Measurements from ENCODE around the gene SLC25A44. TPM values are rescaled to one million over a fixed set of nuclear protein-coding genes. Genes with fewer than 3 reads are reported as not detected.

The SLC25A44 gene
- total RNA-seq, 1 experiment from 2014 or later, result 32.3 TPM

DNA sequence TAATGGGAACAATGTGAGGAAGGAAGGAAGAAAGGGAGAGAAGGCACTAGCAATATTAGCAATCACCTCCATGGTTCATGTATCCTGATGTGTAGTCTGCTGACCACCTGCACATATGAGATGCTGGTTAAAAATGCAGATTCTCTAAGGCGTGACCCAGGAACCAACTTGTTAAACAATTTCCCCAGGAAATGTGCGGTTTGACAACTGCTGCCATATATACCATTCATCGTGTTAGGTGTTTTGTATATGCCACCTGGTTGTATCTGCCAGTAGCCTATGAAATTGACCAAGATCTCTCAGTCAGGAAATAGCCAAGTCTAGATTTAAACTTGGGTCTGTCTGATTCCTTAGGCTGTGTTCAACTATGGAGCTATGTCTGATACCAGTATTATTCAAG lies 36.4 kb upstream of the SLC25A44 start:
- no peaks in the 10 kb centered on the region for H3K9me3 Mint-ChIP-seq (ENCODE audit: unreplicated experiment)
- ChIA-PET CTCF (interaction anchor here (2.2 kb wide), 1 partner anchor 11 kb away, joined by 6 read pairs; no protein-coding TSS in a partner anchor), POLR2A (no interaction called here)
- H3K27me3 Mint-ChIP-seq (ENCODE audit: insufficient read depth, unreplicated experiment), result peaks cover 12% of the 10 kb centered on the region
- no peak overlapping the region for H3K4me3 Mint-ChIP-seq (ENCODE audit: unreplicated experiment)
- intact Hi-C loops (cut with micrococcal nuclease), result no loop called here
- H3K27ac Mint-ChIP-seq (ENCODE audit: low read depth, unreplicated experiment), result no peak overlapping the region
- TF ChIP-seq, protein P1, sequence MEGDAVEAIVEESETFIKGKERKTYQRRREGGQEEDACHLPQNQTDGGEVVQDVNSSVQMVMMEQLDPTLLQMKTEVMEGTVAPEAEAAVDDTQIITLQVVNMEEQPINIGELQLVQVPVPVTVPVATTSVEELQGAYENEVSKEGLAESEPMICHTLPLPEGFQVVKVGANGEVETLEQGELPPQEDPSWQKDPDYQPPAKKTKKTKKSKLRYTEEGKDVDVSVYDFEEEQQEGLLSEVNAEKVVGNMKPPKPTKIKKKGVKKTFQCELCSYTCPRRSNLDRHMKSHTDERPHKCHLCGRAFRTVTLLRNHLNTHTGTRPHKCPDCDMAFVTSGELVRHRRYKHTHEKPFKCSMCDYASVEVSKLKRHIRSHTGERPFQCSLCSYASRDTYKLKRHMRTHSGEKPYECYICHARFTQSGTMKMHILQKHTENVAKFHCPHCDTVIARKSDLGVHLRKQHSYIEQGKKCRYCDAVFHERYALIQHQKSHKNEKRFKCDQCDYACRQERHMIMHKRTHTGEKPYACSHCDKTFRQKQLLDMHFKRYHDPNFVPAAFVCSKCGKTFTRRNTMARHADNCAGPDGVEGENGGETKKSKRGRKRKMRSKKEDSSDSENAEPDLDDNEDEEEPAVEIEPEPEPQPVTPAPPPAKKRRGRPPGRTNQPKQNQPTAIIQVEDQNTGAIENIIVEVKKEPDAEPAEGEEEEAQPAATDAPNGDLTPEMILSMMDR (IDR thresholded peaks at IDR 0.05; ENCODE audit: unreplicated experiment), result no peak
- no peak for DNase-seq (ENCODE audit: unreplicated experiment)
- H3K36me3 Mint-ChIP-seq (ENCODE audit: insufficient read depth, unreplicated experiment), result no peaks in the 10 kb centered on the region
- peaks cover 4% of the 10 kb centered on the region for H3K4me1 Mint-ChIP-seq (ENCODE audit: insufficient read depth, unreplicated experiment)
- no TSS peak for BruUV-seq (replicated peaks)

DNA sequence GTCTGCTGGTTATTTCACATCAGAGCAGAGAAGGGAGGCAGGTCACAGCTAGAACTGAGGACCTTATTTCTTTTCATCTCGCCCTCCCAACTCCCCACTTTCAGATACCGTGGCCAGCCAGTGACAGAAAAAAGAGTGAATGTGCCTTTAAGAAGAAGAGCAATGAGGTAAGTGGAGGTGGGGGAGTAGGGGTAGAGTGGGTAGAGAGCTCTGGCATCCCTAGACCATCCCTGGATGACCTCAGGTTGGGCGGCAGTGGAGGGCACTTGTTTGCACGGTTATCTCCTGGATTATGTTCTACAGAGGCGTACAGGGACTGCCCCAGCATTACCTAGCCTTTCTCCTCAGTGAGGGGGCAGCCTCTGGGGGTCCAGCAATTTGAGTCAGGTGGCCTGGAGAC lies 35.9 kb upstream of the SLC25A44 start:
- Mint-ChIP-seq H3K27me3 (ENCODE audit: insufficient read depth, unreplicated experiment) (peaks cover 12% of the 10 kb centered on the region), H3K9me3 (ENCODE audit: unreplicated experiment) (no peaks in the 10 kb centered on the region), H3K4me1 (ENCODE audit: insufficient read depth, unreplicated experiment) (peaks cover 4% of the 10 kb centered on the region), H3K36me3 (ENCODE audit: insufficient read depth, unreplicated experiment) (no peaks in the 10 kb centered on the region), H3K27ac (ENCODE audit: low read depth, unreplicated experiment) (no peak overlapping the region), H3K4me3 (ENCODE audit: unreplicated experiment) (no peak overlapping the region)
- TF ChIP-seq, protein P1 (IDR thresholded peaks at IDR 0.05; ENCODE audit: unreplicated experiment), result no peak
- ChIA-PET CTCF (interaction anchor here (2.2 kb wide), 1 partner anchor 12 kb away, joined by 6 read pairs; no protein-coding TSS in a partner anchor), POLR2A (no interaction called here)
- BruUV-seq (replicated peaks), result no TSS peak
- DNase-seq (ENCODE audit: unreplicated experiment), result no peak
- intact Hi-C loops (cut with micrococcal nuclease), result no loop called here

GRCh38 chr1:156160000-156160742 lies 33.7 kb upstream of the SLC25A44 start:
- CTCF ChIA-PET, result interaction anchor here (0.5 to 1.3 kb wide), 5 partner anchors 8 to 209 kb away, joined by 3 to 5 read pairs (median 3); no protein-coding TSS in a partner anchor
- H3K4me3 Mint-ChIP-seq (ENCODE audit: unreplicated experiment), result no peak overlapping the region
- DNase-seq (ENCODE audit: unreplicated experiment), result no peak
- H3K4me1 Mint-ChIP-seq (ENCODE audit: insufficient read depth, unreplicated experiment), result peaks cover 4% of the 10 kb centered on the region
- H3K9me3 Mint-ChIP-seq (ENCODE audit: unreplicated experiment), result no peaks in the 10 kb centered on the region
- intact Hi-C loops (cut with micrococcal nuclease), result no loop called here
- BruUV-seq (replicated peaks), result no TSS peak
- POLR2A ChIA-PET, result interaction anchor here (0.7 to 2.2 kb wide), 3 partner anchors 10 to 514 kb away, joined by 3 to 8 read pairs (median 5); partner anchors contain the start of gene PMF1
- peak overlapping the region; percentile 38 for H3K27ac Mint-ChIP-seq (ENCODE audit: low read depth, unreplicated experiment)
- peaks cover 12% of the 10 kb centered on the region for H3K27me3 Mint-ChIP-seq (ENCODE audit: insufficient read depth, unreplicated experiment)
- TF ChIP-seq, protein P1 (IDR thresholded peaks at IDR 0.05; ENCODE audit: unreplicated experiment), result no peak
- no peaks in the 10 kb centered on the region for H3K36me3 Mint-ChIP-seq (ENCODE audit: insufficient read depth, unreplicated experiment)

GRCh38 chr1:156160743-156161171 lies 33.1 kb upstream of the SLC25A44 start:
- ChIA-PET CTCF (interaction anchor here (0.5 to 1.5 kb wide), 5 partner anchors 8 to 210 kb away, joined by 3 to 7 read pairs (median 3); no protein-coding TSS in a partner anchor), POLR2A (interaction anchor here (2.2 to 2.3 kb wide), 2 partner anchors 9 to 11 kb away, joined by 5 to 8 read pairs; no protein-coding TSS in a partner anchor)
- Mint-ChIP-seq H3K27me3 (ENCODE audit: insufficient read depth, unreplicated experiment) (peaks cover 12% of the 10 kb centered on the region), H3K27ac (ENCODE audit: low read depth, unreplicated experiment) (no peak overlapping the region), H3K9me3 (ENCODE audit: unreplicated experiment) (no peaks in the 10 kb centered on the region), H3K4me3 (ENCODE audit: unreplicated experiment) (no peak overlapping the region), H3K36me3 (ENCODE audit: insufficient read depth, unreplicated experiment) (no peaks in the 10 kb centered on the region), H3K4me1 (ENCODE audit: insufficient read depth, unreplicated experiment) (peaks cover 4% of the 10 kb centered on the region)
- no peak for DNase-seq (ENCODE audit: unreplicated experiment)
- intact Hi-C loops (cut with micrococcal nuclease), result no loop called here
- TF ChIP-seq, protein P1 (IDR thresholded peaks at IDR 0.05; ENCODE audit: unreplicated experiment), result no peak
- no TSS peak for BruUV-seq (replicated peaks)
